IPS-18c (cell line): ENCODE results near the gene IGFBPL1.
"Not testable (repeated sequence)": the region's sequence is repeated elsewhere in the genome, so short reads cannot be mapped to it uniquely, and the experiment has no call there.

Experiments
- H3K4me3 ChIP-seq: 2 replicates; pipeline ENCODE4 v1.7.0; 2013; ENCODE audit warnings: low read depth, mild to moderate bottlenecking, low read length, moderate library complexity; ENCODE audit not compliant: insufficient read depth
- H3K9me3 ChIP-seq: one replicate; pipeline ENCODE4 v1.6.1; 2013; ENCODE audit warnings: mild to moderate bottlenecking, low read length, moderate library complexity; ENCODE audit not compliant: control insufficient read depth, insufficient read depth

The IGFBPL1 gene

DNA sequence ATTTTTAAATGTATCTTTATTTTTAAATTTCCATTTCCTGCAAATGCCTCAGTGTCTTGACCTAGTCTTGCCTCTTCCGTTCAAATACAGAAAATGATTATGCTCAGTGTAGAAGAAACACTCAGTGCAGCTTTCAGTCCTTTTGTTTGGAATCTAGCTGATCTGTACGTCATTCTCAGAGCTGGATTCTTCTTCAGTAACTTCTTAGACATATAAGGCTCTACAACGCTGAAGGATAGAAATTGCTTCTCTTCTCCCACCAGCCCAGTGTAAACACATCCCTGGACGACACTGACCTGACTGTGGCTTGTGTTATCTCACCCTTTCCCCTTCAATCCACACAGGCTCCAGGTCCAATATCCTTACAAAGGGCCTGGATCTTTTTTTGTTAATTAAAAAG lies 34.9 kb downstream of the IGFBPL1 start:
- Histone ChIP-seq H3K9me3 (peaks cover 4% of the 10 kb centered on the region), H3K4me3 (no peak overlapping the region)

DNA sequence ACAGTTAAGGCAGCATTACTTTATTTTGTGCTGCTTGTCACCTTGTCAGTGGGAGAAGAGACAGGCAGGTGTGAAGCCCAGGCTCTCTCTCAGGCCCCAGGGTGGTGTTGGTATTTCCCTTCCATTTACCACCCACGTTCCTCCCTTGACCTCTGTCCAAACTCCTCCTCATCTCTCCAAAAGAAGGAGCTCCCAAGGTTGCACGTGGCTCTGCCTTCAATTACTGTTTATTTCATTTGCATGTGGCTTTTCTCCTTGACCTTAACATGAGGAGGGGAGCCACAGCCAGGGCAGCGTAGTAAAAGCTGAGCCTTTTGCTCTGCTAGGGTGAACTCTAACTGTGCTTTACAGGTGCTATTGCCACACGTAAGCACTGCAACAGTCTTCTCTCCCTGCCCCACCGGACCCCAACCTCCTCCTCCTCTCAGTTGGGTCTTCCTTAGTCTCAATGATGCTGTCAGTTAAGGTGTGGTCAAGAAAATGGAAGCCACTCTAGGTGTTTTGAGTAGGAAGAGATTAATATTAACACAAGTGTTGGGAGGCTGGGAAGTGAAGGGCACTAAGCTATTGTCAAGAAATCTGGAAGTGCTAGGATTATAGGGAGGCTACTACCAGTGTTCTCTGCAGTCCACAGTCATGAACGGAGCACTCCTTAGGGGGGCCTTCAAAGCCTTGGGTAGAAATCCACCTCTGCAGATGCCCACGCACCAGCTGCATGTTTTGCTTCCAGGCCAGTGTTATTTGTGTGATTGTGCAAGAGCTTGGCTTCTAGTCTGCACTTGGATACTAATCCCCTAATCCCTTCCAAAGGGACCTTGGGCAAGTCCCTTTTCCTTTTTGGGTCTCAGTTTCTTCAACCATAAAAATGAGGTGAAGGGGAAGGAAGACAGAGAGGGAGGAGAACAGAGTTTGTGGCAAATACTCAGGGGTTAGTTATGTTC lies 35.7 kb downstream of the IGFBPL1 start:
- H3K4me3 ChIP-seq: no peak overlapping the region
- peaks cover 6% of the 10 kb centered on the region for H3K9me3 ChIP-seq

DNA sequence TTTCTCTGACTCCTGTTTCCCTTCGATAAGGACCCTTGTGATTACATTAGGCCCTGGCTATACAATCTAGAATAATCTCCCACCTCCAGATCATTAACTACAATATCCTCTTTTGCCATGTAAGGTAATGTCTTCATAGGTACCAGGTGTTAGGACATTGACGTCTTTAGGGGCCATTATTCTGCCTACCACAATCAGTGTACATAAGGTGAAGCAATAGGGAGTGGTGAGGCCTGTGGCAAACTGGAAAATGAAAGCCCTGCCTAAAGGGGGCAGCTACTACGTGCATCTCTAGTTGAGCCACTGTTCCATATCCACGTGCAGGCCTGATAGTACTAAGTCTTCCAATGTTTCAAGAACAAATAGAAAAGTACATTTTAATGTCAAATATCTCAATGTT lies 36.5 kb downstream of the IGFBPL1 start:
- H3K4me3 ChIP-seq: no peak overlapping the region
- peaks cover 4% of the 10 kb centered on the region for H3K9me3 ChIP-seq

DNA sequence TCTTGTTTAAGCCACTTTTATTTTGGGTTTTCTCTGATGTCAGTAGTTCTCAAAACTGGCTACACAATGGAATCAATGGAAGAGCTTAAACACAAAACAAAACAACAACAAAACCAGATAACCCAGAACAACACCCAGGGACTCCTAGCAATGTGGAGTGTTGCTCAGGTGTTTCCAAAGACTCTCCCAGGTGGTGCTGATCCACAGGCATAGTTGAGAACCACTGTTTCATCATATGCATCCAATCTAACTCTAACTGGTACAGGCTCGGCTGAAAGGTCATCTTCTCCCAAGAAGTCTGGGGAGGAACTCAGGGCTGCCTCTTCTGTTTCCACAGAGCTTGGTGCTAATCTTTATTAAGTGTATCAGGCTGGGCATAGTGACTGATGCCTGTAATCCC lies 37.2 kb downstream of the IGFBPL1 start:
- no peak overlapping the region for H3K4me3 ChIP-seq
- peaks cover 4% of the 10 kb centered on the region for H3K9me3 ChIP-seq

DNA sequence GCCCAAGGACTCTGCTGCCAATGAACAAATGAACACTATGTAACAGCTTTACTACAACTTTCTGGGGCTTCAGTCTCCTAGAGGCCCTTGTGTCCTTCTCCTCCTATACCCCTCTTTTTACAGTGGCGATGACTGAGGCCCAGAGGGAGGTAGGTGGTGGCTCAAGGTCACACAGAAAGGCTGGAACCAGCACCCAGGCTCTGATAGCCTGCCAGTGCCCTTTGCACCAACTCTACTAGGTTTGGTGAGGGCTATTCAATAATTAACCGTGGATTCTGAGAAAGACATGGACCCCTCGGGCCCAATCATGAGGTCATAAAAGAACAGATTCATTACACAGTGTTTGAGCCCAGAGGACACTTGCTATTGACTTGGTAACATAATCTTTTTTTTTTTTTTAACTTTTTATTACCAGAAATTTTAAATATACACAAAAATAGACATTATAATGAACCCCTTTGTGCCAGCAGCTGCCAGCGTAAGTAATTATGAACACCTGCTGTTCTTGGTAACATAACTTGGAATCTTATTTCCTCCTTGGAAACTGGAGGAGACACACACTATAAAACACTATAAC lies 37.8 kb downstream of the IGFBPL1 start:
- H3K9me3 ChIP-seq: peaks cover 4% of the 10 kb centered on the region

DNA sequence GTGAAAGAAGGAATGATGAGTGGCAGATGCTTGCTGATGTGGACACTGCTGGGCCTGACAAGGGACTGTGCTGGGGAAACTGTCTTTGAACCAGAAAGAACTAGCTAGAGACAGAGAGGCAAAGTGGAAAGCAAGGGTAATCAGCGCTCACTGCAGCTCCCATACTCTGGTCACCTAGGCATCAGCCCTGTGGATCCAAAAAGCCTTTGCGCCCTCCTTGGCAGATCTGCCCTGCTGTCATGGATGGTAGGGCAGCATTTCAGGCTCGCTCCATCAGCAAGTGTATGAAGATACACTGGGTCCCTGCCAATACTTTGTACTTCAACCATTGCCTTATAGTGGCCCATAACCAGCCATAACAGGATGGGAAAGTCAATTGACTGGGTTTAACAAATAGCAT lies 38.4 kb downstream of the IGFBPL1 start:
- peaks cover 4% of the 10 kb centered on the region for H3K9me3 ChIP-seq
- H3K4me3 ChIP-seq: no peak overlapping the region

More for the DNA sequence above, 37.8 kb downstream of the IGFBPL1 start:
- no peak overlapping the region for H3K4me3 ChIP-seq

DNA sequence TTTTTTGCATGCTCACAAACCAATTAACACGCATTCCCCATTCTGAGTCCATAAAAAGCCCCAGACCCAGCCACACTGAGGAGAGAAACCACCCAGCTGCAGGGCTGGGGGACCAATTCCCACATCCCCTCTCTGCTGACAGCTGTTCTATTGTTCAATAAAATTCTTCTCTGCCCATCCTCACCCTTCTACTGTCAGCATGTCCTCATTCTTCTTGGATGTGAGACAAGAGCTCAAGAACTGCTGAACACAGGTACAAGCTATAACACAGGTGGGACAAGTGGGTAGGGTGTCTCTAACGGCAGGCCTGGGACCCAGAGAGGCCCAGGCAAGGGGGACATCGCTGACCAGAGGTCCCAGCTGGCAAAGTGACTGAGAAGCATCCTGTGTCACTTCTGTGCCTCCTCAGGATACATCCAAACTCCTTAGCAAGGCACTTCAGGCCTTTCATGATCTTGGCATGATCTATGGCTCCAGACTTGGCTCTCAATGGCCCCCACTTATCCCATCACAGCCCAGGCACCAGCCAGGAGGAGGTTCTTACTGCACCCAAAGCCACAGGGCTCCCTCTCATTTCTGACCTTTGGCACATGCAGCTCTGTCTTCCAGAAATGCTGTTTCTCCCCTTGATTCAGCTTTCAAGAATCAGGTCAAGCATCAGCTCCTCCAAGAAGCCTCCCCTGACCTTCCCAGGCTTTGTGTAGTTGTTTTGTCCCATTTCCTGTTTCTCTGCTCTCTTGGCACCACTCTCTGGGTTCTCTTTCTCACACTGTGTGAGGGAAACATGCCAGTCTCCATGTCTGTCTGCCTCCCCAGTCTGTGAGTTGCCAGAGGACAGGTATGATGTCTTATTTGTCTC lies 39.0 kb downstream of the IGFBPL1 start:
- Histone ChIP-seq H3K9me3 (peaks cover 4% of the 10 kb centered on the region), H3K4me3 (no peak overlapping the region)

DNA sequence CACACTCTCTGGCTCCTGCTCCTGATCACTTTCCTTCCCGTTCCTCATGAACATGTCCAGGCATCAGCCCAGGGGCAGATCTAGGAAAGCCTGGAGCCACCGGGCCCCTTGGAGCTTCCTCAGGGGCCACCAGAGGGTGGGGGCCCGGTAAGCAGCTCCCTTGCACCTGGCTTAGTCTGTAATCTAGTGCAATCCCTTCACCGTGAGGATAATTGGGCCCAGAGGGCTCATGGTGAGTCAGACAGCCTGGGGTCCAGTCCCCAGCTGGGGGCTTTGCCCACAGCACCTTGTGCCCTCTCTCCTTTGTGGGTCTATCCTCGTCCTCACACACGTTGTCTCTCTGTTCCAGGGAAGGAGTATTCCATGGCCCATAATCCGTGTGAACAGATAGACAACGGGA lies 42.1 kb downstream of the IGFBPL1 start:
- H3K4me3 ChIP-seq: no peak overlapping the region
- H3K9me3 ChIP-seq: peaks cover 6% of the 10 kb centered on the region

DNA sequence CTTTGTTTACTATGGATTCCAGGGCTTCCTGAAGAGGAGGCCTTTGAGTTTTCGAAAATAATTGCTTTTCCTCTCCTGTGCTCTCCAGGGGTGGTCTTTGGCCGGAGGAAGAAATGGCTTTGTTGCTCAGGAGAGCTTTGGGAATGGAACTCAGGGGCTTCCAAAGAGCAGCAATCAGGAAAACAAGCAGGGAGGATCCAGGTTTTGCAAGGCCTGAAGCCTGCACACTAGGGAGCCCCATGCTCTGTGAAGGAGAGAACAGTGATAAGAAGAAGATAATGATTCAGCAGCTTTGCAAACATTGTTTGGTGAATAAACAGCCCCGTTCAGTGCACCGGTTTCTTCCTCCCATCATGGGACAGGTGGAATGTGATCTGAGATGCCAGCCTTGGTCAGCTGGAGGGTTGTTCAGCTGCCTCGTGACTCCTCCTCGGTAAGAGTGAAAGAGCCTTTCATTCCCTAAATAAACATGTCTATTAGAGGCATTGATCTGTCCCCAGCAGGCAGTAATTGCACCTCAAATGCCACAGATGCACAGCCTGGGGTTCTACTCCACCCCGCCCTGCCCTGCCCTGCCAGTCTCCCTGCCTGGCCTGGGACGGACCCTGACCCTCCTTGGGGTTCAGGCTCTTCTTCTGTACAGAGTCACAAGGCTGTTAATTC lies 43.3 kb downstream of the IGFBPL1 start:
- Histone ChIP-seq H3K4me3 (no peak overlapping the region), H3K9me3 (peaks cover 6% of the 10 kb centered on the region)

DNA sequence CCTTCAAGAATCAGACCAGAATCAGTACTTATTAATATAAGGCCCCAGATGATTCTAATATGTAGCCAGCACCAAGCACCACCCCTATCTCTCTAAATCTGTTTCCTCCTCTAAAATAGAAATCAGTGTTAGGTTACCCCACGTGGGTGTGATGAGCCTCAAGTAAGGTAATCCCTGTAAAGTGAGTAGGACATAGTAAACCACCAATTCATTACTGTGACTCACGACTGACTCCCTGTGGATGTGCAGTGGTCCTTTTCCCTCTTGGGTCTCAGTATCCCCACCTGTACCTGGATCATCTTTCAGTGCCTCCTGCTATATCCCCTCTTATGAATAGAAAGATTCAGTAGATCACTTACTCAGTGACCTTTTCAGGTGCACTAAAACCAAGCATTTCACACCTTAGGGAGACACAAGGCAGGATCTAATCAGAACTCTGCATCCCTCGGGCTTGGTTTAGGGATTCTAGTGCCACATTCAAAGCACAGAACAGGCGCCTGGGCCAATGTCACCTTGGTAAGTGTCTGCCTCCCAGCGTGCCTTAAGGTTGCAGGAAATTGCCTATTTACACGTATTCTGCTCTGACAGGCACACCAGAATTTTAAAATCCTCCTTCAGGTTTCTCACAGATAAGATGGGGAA lies 43.9 kb downstream of the IGFBPL1 start:
- H3K4me3 ChIP-seq: no peak overlapping the region

DNA sequence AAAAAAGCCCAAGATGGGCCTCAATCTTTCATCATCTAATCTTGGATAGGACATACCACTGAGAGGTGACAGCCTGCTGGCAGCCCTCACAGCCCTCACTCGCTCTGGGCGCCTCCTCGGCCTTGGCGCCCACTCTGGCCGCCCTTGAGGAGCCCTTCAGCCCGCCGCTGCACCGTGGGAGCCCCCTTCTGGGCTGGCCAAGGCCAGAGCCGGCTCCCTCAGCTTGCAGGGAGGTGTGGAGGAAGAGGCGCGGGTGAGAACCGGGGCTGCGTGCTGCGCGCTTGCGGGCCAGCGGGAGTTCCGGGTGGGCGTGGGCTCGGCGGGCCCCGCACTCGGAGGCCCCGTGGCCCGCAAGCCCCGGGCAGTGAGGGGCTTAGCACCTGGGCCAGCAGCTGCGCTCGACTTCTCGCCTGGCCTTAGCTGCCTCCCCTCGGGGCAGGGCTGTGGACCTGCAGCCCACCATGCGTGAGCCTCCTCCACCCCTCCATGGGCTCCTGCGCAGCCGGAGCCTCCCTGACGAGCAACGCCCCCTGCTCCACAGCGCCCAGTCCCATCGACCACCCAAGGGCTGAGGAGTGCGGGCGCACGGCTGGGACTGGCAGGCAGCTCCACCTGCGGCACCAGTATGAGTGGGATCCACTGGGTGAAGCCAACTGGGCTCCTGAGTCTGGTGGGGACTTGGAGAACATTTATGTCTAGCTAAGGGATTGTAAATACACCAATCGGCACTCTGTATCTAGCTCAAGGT lies 46.7 kb downstream of the IGFBPL1 start:
- not testable (repeated sequence) for H3K4me3 ChIP-seq

More for the DNA sequence above, 43.9 kb downstream of the IGFBPL1 start:
- H3K9me3 ChIP-seq: peaks cover 6% of the 10 kb centered on the region

DNA sequence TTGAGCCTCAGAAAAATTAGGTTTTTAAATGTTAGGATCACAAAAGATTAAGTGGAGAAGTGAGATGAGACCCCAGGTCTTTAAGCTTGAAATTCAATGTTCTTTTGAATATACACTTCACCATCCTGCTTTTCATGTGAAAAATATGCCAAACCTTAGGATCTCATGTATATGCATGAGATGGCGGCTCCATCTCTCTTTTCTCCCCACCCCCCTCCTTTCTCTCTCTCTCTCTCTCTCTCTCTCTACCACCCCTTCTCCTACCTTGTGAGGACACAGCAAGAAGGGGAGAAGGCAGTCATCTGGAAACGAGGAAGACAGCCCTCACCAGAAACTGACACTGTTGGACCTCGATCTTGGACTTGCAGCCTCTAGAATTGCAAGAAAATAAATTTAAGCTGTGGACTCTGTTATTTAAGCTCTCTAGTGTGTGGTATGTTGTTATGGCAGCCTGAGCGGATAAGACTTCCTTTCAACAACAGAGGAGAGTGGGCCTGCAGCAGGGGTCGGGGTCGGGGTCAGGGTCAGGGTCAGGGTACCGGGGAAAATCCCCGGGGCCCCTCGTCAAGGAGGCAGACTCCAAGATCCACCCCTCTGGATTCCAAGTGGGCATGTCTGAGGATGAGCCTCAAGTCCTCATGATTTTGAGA lies 48.1 kb downstream of the IGFBPL1 start:
- H3K4me3 ChIP-seq: no peak overlapping the region
- peaks cover 4% of the 10 kb centered on the region for H3K9me3 ChIP-seq

More for the DNA sequence above, 46.7 kb downstream of the IGFBPL1 start:
- H3K9me3 ChIP-seq: not testable (repeated sequence)

DNA sequence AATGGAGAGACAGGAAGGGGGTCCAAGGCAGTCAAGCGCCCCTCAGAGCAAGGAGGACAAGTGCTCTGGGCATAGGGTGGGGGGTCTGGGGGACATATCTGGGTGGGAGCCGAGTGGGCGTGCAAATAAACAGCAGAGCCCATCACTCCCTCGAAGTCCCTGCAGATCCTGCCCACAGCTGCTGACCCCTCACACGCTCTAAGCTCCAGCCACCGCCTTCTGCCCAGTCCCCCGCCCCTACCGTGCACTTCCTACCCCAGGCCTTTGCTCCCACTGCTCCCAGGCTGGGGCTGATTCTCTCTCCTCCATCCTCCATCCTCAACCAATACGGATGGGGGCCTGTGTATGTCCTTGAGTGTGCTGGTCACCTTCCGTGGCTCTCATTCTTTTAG lies 48.7 kb downstream of the IGFBPL1 start:
- Histone ChIP-seq H3K9me3 (peaks cover 4% of the 10 kb centered on the region), H3K4me3 (no peak overlapping the region)

DNA sequence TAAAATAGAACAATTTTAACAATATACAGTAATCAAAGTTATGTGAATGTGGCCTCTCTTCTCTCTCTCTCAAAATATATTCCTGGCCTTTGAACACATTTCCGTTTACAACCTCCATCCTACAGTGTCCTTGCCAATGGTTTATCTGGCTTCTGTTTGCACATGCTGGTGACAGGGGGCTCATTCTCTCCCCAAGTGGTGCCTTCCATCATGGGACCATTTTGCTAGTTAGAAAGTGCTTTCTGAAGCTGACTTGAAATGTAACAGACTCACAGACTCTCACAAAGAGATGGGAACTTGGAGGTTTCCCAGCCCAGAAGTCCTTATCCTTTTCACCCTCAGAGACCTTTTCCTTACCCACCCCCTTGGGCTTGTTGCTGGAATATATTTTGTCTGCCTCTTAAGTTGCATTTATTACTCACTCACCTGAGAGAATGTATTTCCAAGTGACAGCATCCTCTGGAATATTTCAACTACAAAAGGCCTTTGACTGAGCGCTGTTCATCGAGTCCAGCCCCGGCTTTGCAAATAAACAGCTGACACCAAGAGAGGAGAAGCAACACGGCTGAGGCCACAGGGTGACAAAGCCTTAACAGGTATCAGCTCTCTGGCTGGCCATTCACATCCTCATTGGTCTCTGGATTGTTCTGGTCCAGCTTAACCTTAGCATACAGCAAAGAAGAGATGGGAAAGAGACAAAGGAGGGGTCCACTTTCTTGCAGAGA lies 49.2 kb downstream of the IGFBPL1 start:
- Histone ChIP-seq H3K4me3 (no peak overlapping the region), H3K9me3 (peaks cover 4% of the 10 kb centered on the region)

DNA sequence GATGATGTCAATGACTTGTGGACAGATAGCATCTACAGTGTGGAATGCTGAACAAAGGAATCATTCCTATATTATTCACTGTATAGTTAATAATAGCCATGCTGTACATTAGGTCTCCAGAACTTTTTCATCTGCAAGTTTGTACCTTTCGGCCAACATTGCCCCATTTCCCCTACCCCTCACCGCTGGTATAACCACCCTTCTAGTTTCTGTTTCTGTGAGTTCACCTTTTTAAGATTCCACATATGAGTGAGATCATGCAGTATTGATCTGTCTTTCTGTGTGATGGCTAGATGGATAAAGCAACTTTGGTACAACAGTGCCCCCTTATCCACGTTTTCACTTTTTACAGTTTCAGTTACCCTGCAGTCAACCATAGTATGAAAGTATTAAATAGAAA lies 50.6 kb downstream of the IGFBPL1 start:
- peaks cover 4% of the 10 kb centered on the region for H3K9me3 ChIP-seq

More for the DNA sequence above, 50.6 kb downstream of the IGFBPL1 start:
- H3K4me3 ChIP-seq: no peak overlapping the region
